CD4-positive, alpha-beta T cell treated with Interleukin-4 for 4 hours (primary cell): ENCODE data around the gene MAPK13.

Source experiments
- DNase-seq: peaks from one replicate; pipeline ENCODE4 v3.0.0-alpha.2; 2020

Gene MAPK13

GRCh38 chr6:36160147-36160760, 29.9 kb downstream of the MAPK13 start:
- no peak for DNase-seq

GRCh38 chr6:36169023-36170007, 39.0 kb downstream of the MAPK13 start:
- DNase-seq = no peak

- DNase-seq = no peak
Measured at GRCh38 chr6:36170704-36171103, 40.4 kb downstream of the MAPK13 start.

GRCh38 chr6:36171573-36171972, 41.3 kb downstream of the MAPK13 start:
- DNase-seq = no peak

- DNase-seq = no peak
Measured at GRCh38 chr6:36177166-36177565, 46.9 kb downstream of the MAPK13 start.

- DNase-seq = no peak
Measured at GRCh38 chr6:36178544-36178943, 48.2 kb downstream of the MAPK13 start.

GRCh38 chr6:36180126-36180525, 49.8 kb downstream of the MAPK13 start:
- no peak for DNase-seq

- no peak for DNase-seq
Measured at GRCh38 chr6:36184311-36184710, 54.0 kb downstream of the MAPK13 start.

- DNase-seq = no peak
Measured at GRCh38 chr6:36186199-36186598, 55.9 kb downstream of the MAPK13 start.

GRCh38 chr6:36187446-36187845, 57.1 kb downstream of the MAPK13 start:
- no peak for DNase-seq
